HepG2 (cell line): ENCODE measurements around the gene KRTAP12-1.

Experiments used
- KDM5A ChIP-seq: fragments of 200-600 bp; sonication (generic); IDR thresholded peaks from 2 replicates; pipeline ENCODE4 v1.7.0; 2018; ENCODE audit warnings: antibody characterized with exemption, mild to moderate bottlenecking, low read length, borderline replicate concordance
- MTA1 ChIP-seq: sonication (generic); formaldehyde crosslinking; IDR thresholded peaks from 2 replicates; pipeline ENCODE4 v1.4.0; 2020; ENCODE audit warnings: missing genetic modification reagents, mild to moderate bottlenecking, borderline replicate concordance
- NFRKB ChIP-seq: fragments of 450-650 bp; IDR thresholded peaks from 2 replicates; pipeline ENCODE4 v1.6.1; 2017
- NR2C2 ChIP-seq: sonication (generic); formaldehyde crosslinking; IDR thresholded peaks from 2 replicates; pipeline ENCODE4 v1.4.0; 2020; ENCODE audit warnings: missing genetic modification reagents, mild to moderate bottlenecking, moderate library complexity, borderline replicate concordance
- SMC3 ChIP-seq: IDR thresholded peaks from 2 replicates; pipeline ENCODE4 v1.6.1; 2011; ENCODE audit warnings: low read length, improper control_type of control experiment
- THAP11 ChIP-seq: IDR thresholded peaks from 2 replicates; pipeline ENCODE4 v1.6.1; 2016; ENCODE audit warnings: missing biosample characterization, missing genetic modification reagents

GRCh38 chr21:44670642-44671432 is 11.1 kb downstream of the KRTAP12-1 start:
- TF ChIP-seq THAP11 (CRISPR knock-in tag) (no peak), MTA1 (CRISPR knock-in tag) (no peak), KDM5A (no peak), SMC3 (no peak), NFRKB (no peak), NR2C2 (CRISPR knock-in tag) (no peak)
